Measurements from ENCODE around the gene MGAT4C. TPM values are rescaled to one million over a fixed set of nuclear protein-coding genes. Genes with fewer than 3 reads are reported as not detected.

The MGAT4C gene
- total and polyA plus RNA-seq, 2 donors from 2014 or later, result 0.16 TPM; not detected in 1

DNA sequence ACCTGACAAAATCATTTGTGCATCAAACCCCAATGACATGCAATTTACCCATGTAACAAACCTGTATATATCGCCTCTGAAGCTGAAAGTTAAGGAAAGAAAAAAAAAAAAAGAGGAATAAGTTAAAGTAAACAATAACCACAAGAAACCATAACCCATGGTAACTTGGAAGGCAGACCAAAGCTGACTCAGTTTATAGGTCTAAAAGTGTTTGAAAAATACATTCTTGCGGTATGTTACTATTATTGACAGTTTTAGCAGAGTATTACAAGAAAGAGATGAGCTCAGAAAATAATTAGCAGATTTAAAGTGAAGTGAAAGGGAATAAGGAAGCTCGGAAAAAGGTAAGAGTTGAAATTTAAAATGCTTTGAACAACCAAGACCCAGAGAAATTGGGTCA is 34.4 kb upstream of the MGAT4C start:
- Histone ChIP-seq H3K4me1 (ENCODE audit: control insufficient read depth in 2 of 3, insufficient read depth in 2 of 3, low read depth in 1 of 3, low read length in 3 of 3) (no peaks in the 10 kb centered on the region), H3K9ac (ENCODE audit: low read length in 3 of 3) (no peak overlapping the region), H3K4me3 (ENCODE audit: low read length in 3 of 3) (no peak overlapping the region), H3K36me3 (ENCODE audit: control insufficient read depth in 2 of 3, insufficient read depth in 3 of 3, low read length in 3 of 3) (no peaks in the 10 kb centered on the region), H3K27me3 (ENCODE audit: control insufficient read depth, insufficient read depth, low read length) (no peaks in the 10 kb centered on the region), H3K27ac (ENCODE audit: low read depth in 2 of 2, low read length in 2 of 2) (no peak overlapping the region), H3K9me3 (ENCODE audit: control insufficient read depth in 2 of 3, insufficient read depth in 1 of 3, low read length in 3 of 3) (no peaks in the 10 kb centered on the region)
- intact Hi-C loops (cut with DNase I), result no loop called here
- TF ChIP-seq, protein P1, sequence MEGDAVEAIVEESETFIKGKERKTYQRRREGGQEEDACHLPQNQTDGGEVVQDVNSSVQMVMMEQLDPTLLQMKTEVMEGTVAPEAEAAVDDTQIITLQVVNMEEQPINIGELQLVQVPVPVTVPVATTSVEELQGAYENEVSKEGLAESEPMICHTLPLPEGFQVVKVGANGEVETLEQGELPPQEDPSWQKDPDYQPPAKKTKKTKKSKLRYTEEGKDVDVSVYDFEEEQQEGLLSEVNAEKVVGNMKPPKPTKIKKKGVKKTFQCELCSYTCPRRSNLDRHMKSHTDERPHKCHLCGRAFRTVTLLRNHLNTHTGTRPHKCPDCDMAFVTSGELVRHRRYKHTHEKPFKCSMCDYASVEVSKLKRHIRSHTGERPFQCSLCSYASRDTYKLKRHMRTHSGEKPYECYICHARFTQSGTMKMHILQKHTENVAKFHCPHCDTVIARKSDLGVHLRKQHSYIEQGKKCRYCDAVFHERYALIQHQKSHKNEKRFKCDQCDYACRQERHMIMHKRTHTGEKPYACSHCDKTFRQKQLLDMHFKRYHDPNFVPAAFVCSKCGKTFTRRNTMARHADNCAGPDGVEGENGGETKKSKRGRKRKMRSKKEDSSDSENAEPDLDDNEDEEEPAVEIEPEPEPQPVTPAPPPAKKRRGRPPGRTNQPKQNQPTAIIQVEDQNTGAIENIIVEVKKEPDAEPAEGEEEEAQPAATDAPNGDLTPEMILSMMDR (IDR thresholded peaks at IDR 0.05; ENCODE audit: borderline replicate concordance, extremely low read depth, insufficient read depth), result no peak
- FAIRE-seq (no peak), DNase-seq (no peak)

DNA sequence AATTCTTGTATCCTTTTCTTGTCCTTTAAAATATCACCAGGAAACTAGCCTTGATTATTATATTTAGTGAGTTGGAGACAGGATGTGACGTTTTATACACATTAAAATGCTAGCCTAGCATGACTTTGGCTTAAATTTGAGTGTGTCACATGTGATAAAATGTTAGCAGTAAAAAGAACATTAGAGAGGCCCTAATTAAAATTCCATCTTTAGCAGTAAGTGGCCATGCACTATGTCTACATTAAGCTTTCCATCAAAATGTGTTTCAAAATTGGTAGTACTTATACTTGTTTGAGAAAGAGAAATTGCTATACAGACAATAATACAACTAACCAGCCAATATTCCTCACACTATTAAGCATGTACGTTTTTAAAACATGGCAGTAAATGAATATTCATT is 29.9 kb upstream of the MGAT4C start:
- Histone ChIP-seq H3K9me3 (ENCODE audit: control insufficient read depth in 2 of 3, insufficient read depth in 1 of 3, low read length in 3 of 3) (no peaks in the 10 kb centered on the region), H3K27ac (ENCODE audit: low read depth in 2 of 2, low read length in 2 of 2) (no peak overlapping the region), H3K4me3 (ENCODE audit: low read length in 3 of 3) (no peak overlapping the region), H3K4me1 (ENCODE audit: control insufficient read depth in 2 of 3, insufficient read depth in 2 of 3, low read depth in 1 of 3, low read length in 3 of 3) (no peaks in the 10 kb centered on the region), H3K36me3 (ENCODE audit: control insufficient read depth in 2 of 3, insufficient read depth in 3 of 3, low read length in 3 of 3) (no peaks in the 10 kb centered on the region), H3K27me3 (ENCODE audit: control insufficient read depth, insufficient read depth, low read length) (no peaks in the 10 kb centered on the region), H3K9ac (ENCODE audit: low read length in 3 of 3) (no peak overlapping the region)
- FAIRE-seq (no peak), DNase-seq (no peak)
- TF ChIP-seq, protein P1 (IDR thresholded peaks at IDR 0.05; ENCODE audit: borderline replicate concordance, extremely low read depth, insufficient read depth), result no peak
- intact Hi-C loops (cut with DNase I), result no loop called here

DNA sequence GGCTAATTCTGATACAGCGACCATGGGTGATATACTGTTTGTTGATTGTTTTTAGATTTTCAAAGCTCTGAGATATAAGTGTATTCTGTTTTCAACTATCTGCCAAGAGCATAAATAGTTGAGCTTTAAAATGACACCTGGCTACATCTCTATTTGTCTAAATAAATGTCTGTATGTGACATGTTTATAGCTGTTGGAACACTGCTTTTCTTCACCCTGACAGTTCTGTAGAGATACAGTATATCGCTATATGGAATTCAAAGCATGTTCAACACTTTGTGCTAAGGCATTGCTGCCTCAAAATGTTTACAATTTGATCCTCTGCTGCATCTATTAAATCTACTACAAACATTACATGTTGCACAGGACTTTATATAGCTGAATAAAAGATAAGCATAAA is 27.4 kb upstream of the MGAT4C start:
- Histone ChIP-seq H3K27me3 (ENCODE audit: control insufficient read depth, insufficient read depth, low read length) (no peaks in the 10 kb centered on the region), H3K9me3 (ENCODE audit: control insufficient read depth in 2 of 3, insufficient read depth in 1 of 3, low read length in 3 of 3) (no peaks in the 10 kb centered on the region), H3K36me3 (ENCODE audit: control insufficient read depth in 2 of 3, insufficient read depth in 3 of 3, low read length in 3 of 3) (no peaks in the 10 kb centered on the region), H3K27ac (ENCODE audit: low read depth in 2 of 2, low read length in 2 of 2) (no peak overlapping the region), H3K4me3 (ENCODE audit: low read length in 3 of 3) (no peak overlapping the region), H3K9ac (ENCODE audit: low read length in 3 of 3) (no peak overlapping the region), H3K4me1 (ENCODE audit: control insufficient read depth in 2 of 3, insufficient read depth in 2 of 3, low read depth in 1 of 3, low read length in 3 of 3) (no peaks in the 10 kb centered on the region)
- no peak for FAIRE-seq
- no peak for DNase-seq
- TF ChIP-seq, protein P1 (IDR thresholded peaks at IDR 0.05; ENCODE audit: borderline replicate concordance, extremely low read depth, insufficient read depth), result no peak
- intact Hi-C loops (cut with DNase I), result no loop called here

- no peaks in the 10 kb centered on the region for H3K36me3 ChIP-seq (ENCODE audit: control insufficient read depth in 2 of 3, insufficient read depth in 3 of 3, low read length in 3 of 3)
- TF ChIP-seq, protein P1 (IDR thresholded peaks at IDR 0.05; ENCODE audit: borderline replicate concordance, extremely low read depth, insufficient read depth), result no peak
- H3K27ac ChIP-seq (ENCODE audit: low read depth in 2 of 2, low read length in 2 of 2), result no peak overlapping the region
- H3K27me3 ChIP-seq (ENCODE audit: control insufficient read depth, insufficient read depth, low read length), result no peaks in the 10 kb centered on the region
- no peak for FAIRE-seq
- no peaks in the 10 kb centered on the region for H3K9me3 ChIP-seq (ENCODE audit: control insufficient read depth in 2 of 3, insufficient read depth in 1 of 3, low read length in 3 of 3)
- H3K9ac ChIP-seq (ENCODE audit: low read length in 3 of 3), result no peak overlapping the region
- no peaks in the 10 kb centered on the region for H3K4me1 ChIP-seq (ENCODE audit: control insufficient read depth in 2 of 3, insufficient read depth in 2 of 3, low read depth in 1 of 3, low read length in 3 of 3)
- DNase-seq, result no peak
- no peak overlapping the region for H3K4me3 ChIP-seq (ENCODE audit: low read length in 3 of 3)
- intact Hi-C loops (cut with DNase I), result no loop called here
Measured at GRCh38 chr12:86275356-86275755, 19.2 kb upstream of the MGAT4C start.
